ENCODE results near the gene DUSP19. TPM values are rescaled to one million over a fixed set of nuclear protein-coding genes. Genes with fewer than 3 reads are reported as not detected.

The DUSP19 gene
- total RNA-seq, 1 donor from 2014 or later = 0.31 TPM

DNA sequence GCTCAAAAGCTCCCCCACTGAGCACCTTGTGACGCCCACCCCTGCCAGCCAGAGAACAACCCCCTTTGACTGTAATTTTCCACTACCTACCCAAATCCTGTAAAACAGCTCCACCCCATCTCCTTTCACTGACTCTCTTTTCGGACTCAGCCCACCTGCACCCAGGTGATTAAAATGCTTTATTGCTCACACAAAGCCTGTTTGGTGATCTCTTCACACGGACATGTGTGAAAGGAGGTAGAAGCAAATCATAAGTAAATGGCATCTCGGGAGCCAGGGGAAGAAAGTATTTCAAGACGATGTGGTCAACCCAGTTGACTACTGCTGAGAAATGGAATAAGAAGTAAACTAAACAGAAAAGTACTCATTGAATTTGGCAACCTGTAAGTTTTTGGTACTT is 29.1 kb upstream of the DUSP19 start:
- POLR2A ChIA-PET = no interaction called here
- no peaks in the 10 kb centered on the region for H3K36me3 Mint-ChIP-seq (ENCODE audit: low read depth)
- DNase-seq (no peak), ATAC-seq (ENCODE audit: low read depth) (no peak)
- no peaks in the 10 kb centered on the region for H3K4me1 Mint-ChIP-seq
- peaks cover 25% of the 10 kb centered on the region for H3K27me3 Mint-ChIP-seq
- H3K9me3 Mint-ChIP-seq = peaks cover 4% of the 10 kb centered on the region
- intact Hi-C loops (cut with micrococcal nuclease) = no loop called here
- CTCF ChIA-PET = no interaction called here
- H3K27ac Mint-ChIP-seq = no peak overlapping the region
- no peak overlapping the region for H3K4me3 Mint-ChIP-seq
- TF ChIP-seq, protein P1, sequence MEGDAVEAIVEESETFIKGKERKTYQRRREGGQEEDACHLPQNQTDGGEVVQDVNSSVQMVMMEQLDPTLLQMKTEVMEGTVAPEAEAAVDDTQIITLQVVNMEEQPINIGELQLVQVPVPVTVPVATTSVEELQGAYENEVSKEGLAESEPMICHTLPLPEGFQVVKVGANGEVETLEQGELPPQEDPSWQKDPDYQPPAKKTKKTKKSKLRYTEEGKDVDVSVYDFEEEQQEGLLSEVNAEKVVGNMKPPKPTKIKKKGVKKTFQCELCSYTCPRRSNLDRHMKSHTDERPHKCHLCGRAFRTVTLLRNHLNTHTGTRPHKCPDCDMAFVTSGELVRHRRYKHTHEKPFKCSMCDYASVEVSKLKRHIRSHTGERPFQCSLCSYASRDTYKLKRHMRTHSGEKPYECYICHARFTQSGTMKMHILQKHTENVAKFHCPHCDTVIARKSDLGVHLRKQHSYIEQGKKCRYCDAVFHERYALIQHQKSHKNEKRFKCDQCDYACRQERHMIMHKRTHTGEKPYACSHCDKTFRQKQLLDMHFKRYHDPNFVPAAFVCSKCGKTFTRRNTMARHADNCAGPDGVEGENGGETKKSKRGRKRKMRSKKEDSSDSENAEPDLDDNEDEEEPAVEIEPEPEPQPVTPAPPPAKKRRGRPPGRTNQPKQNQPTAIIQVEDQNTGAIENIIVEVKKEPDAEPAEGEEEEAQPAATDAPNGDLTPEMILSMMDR (IDR thresholded peaks at IDR 0.05) = no peak

DNA sequence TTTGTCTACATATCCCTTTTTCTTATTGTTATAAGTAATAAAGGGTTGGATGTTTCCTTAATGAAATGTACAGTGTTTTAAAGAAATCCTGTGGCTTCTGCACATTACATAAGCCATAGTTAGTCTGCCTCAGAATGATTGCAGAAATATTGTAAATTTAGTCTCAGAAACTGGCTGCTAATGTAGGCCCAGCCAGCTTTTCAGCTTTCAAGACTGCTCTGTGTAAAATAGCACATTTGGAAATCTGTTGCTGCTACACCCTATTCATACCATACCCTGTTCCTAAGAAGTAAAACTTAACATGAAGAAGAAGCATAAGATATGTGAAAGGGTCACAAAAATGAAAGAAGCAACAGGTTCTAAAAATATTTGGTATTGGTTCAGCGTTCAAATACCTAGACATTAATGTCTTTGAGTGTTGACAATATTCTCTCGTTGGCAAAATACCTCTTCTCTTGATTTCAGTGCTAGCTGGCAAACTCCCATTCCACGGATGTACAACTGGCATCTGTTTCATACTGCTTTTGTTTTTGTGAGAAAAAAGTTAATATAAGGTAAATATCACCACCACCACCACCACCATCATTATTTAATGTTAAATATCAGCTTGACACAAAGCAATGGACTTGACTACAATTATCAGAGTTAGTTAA is 21.1 kb upstream of the DUSP19 start:
- intact Hi-C loops (cut with micrococcal nuclease) = no loop called here
- Mint-ChIP-seq H3K9me3 (no peaks in the 10 kb centered on the region), H3K4me3 (no peak overlapping the region), H3K4me1 (no peaks in the 10 kb centered on the region), H3K27me3 (peaks cover 32% of the 10 kb centered on the region), H3K27ac (no peak overlapping the region), H3K36me3 (ENCODE audit: low read depth) (no peaks in the 10 kb centered on the region)
- ATAC-seq (ENCODE audit: low read depth) (no peak), DNase-seq (no peak)
- ChIA-PET CTCF (no interaction called here), POLR2A (no interaction called here)
- TF ChIP-seq, protein P1 (IDR thresholded peaks at IDR 0.05) = no peak

DNA sequence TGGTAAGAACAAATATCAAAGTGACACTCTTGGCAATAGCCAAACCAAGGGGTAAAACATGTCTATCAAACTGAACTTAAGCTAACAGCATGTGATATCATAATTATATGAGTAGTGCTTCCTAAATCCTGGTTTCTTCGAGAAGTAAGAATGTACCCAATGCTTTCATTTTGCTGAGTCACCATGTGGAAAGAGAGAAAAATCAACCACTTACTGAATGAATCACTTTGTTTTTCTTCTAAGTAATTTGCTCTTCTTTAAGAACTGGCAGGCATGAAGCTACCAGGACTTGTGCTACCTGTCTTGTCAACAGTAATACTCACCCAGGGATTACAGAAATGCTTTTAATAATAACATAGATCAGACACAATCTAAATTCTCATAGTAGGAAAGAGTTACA is 19.0 kb upstream of the DUSP19 start:
- H3K27me3 Mint-ChIP-seq = peaks cover 22% of the 10 kb centered on the region
- POLR2A ChIA-PET = interaction anchor here (0.7 kb wide), 1 partner anchor 1997 kb away, joined by 3 read pairs; no protein-coding TSS in a partner anchor
- TF ChIP-seq, protein P1 (IDR thresholded peaks at IDR 0.05) = no peak
- intact Hi-C loops (cut with micrococcal nuclease) = no loop called here
- CTCF ChIA-PET = no interaction called here
- ATAC-seq (ENCODE audit: low read depth) = no peak
- H3K36me3 Mint-ChIP-seq (ENCODE audit: low read depth) = no peaks in the 10 kb centered on the region
- no peak overlapping the region for H3K4me3 Mint-ChIP-seq
- DNase-seq = no peak
- no peaks in the 10 kb centered on the region for H3K9me3 Mint-ChIP-seq
- H3K4me1 Mint-ChIP-seq = no peaks in the 10 kb centered on the region
- no peak overlapping the region for H3K27ac Mint-ChIP-seq

DNA sequence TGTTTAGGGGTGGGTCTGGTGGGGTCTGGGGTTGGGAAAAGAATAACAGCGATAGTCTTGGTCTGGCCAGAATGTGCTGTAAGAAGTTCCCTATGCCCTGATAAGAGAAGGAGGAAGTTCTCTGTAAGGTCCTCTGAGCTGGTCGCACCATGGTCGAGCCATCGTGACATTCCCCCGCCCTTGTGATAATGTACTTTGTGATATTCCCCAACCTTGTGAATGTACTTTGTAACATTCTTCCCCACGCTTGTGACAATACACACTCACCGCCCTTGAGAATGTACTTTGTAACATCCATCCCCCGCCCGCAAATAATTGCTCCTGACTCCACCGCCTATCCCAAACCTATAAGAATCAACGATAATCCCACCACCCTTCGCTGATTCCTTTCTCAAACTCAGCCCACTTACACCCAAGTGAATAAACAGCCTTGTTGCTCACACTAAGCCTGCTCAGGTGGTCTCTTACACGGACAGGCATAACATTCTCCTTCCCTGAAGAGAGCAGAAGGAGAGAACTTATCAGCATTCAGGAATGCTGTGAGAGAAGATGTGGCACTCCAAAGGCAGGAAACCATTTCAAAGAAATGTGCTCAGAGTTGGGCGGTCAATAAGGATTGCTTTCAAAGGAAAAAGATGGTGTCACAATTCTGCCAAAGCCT is 17.8 kb upstream of the DUSP19 start:
- ATAC-seq (ENCODE audit: low read depth) (no peak), DNase-seq (no peak)
- ChIA-PET POLR2A (no interaction called here), CTCF (no interaction called here)
- H3K4me1 Mint-ChIP-seq = no peaks in the 10 kb centered on the region
- H3K4me3 Mint-ChIP-seq = no peak overlapping the region
- no peak overlapping the region for H3K27ac Mint-ChIP-seq
- no peaks in the 10 kb centered on the region for H3K9me3 Mint-ChIP-seq
- intact Hi-C loops (cut with micrococcal nuclease) = no loop called here
- H3K27me3 Mint-ChIP-seq = peaks cover 20% of the 10 kb centered on the region
- TF ChIP-seq, protein P1 (IDR thresholded peaks at IDR 0.05) = no peak
- H3K36me3 Mint-ChIP-seq (ENCODE audit: low read depth) = no peaks in the 10 kb centered on the region

DNA sequence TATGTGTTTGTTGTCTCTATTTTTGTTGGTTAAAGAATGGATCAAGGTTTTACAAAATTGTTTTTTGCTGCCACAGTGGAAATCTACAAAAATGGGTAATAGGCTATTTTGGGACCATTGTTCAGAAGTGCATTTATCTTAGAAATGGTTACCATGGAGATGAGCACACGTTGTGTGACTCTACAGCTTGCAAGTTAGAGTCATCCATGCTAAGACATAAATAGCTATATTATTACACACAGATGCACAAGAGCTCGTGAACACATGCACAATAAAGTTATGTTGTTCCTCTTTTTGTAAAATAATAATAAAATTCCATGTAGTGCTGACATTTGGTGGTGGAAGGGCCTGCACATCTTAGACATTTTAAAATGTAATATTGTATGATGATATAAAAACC is 15.5 kb upstream of the DUSP19 start:
- ATAC-seq (ENCODE audit: low read depth) (no peak), DNase-seq (no peak)
- Mint-ChIP-seq H3K27ac (no peak overlapping the region), H3K9me3 (no peaks in the 10 kb centered on the region), H3K4me3 (no peak overlapping the region), H3K4me1 (no peaks in the 10 kb centered on the region), H3K36me3 (ENCODE audit: low read depth) (no peaks in the 10 kb centered on the region), H3K27me3 (peaks cover 22% of the 10 kb centered on the region)
- intact Hi-C loops (cut with micrococcal nuclease) = no loop called here
- TF ChIP-seq, protein P1 (IDR thresholded peaks at IDR 0.05) = no peak
- POLR2A ChIA-PET = no interaction called here
- CTCF ChIA-PET = no interaction called here

All from activated B cell treated with CpG ODN at 0.5 μM for 24 hours (primary cell).